ENCODE measurements around the gene PLEKHG4B.
"Not testable (repeated sequence)": the region's sequence is repeated elsewhere in the genome, so short reads cannot be mapped to it uniquely, and the experiment has no call there.

PLEKHG4B gene

GRCh38 chr5:155651-156410 lies 63.9 kb downstream of the PLEKHG4B start:
- no peak for DNase-seq (ENCODE audit: low read depth)

- no peak for DNase-seq (ENCODE audit: low read depth)
These were observed 64.6 kb downstream of the PLEKHG4B start for GRCh38 chr5:156411-157072.

- DNase-seq (ENCODE audit: low read depth), result no peak
These were observed 65.3 kb downstream of the PLEKHG4B start for GRCh38 chr5:157126-157715.

GRCh38 chr5:157801-158200 lies 65.8 kb downstream of the PLEKHG4B start:
- DNase-seq (ENCODE audit: low read depth), result no peak

GRCh38 chr5:158807-159447 lies 67.0 kb downstream of the PLEKHG4B start:
- DNase-seq (ENCODE audit: low read depth), result no peak

- no peak for DNase-seq (ENCODE audit: low read depth)
These were observed 67.6 kb downstream of the PLEKHG4B start for GRCh38 chr5:159448-160172.

GRCh38 chr5:160173-160510 lies 68.2 kb downstream of the PLEKHG4B start:
- DNase-seq (ENCODE audit: low read depth), result no peak

- no peak for DNase-seq (ENCODE audit: low read depth)
These were observed 69.2 kb downstream of the PLEKHG4B start for GRCh38 chr5:160921-161802.

GRCh38 chr5:161803-162110 lies 69.8 kb downstream of the PLEKHG4B start:
- DNase-seq (ENCODE audit: low read depth), result no peak

GRCh38 chr5:162190-162564 lies 70.2 kb downstream of the PLEKHG4B start:
- no peak for DNase-seq (ENCODE audit: low read depth)

- no peak for DNase-seq (ENCODE audit: low read depth)
These were observed 70.8 kb downstream of the PLEKHG4B start for GRCh38 chr5:162565-163337.

- DNase-seq (ENCODE audit: low read depth), result no peak
These were observed 71.3 kb downstream of the PLEKHG4B start for GRCh38 chr5:163338-163620.

- no peak for DNase-seq (ENCODE audit: low read depth)
These were observed 71.9 kb downstream of the PLEKHG4B start for GRCh38 chr5:163841-164240.

GRCh38 chr5:164244-164643 lies 72.3 kb downstream of the PLEKHG4B start:
- DNase-seq (ENCODE audit: low read depth), result no peak

- not testable (repeated sequence) for DNase-seq (ENCODE audit: low read depth)
These were observed 72.8 kb downstream of the PLEKHG4B start for GRCh38 chr5:164783-165182.

- DNase-seq (ENCODE audit: low read depth), result no peak
These were observed 74.7 kb downstream of the PLEKHG4B start for GRCh38 chr5:166441-167372.

- DNase-seq (ENCODE audit: low read depth), result no peak
These were observed 75.5 kb downstream of the PLEKHG4B start for GRCh38 chr5:167511-167910.

GRCh38 chr5:167982-168660 lies 76.2 kb downstream of the PLEKHG4B start:
- DNase-seq (ENCODE audit: low read depth), result no peak

GRCh38 chr5:169071-169727 lies 77.2 kb downstream of the PLEKHG4B start:
- no peak for DNase-seq (ENCODE audit: low read depth)
